ENCODE measurements around the gene MRE11. TPM values are rescaled to one million over a fixed set of nuclear protein-coding genes. Genes with fewer than 3 reads are reported as not detected.

The MRE11 gene
- total and polyA plus RNA-seq, 4 donors: 1.5 to 18.3 (median 5.6) TPM

GRCh38 chr11:94486068-94486467 is 7.6 kb downstream of the MRE11 start:
- no peak overlapping the region for H3K9ac ChIP-seq (ENCODE audit: low read depth in 1 of 2, low read length in 2 of 2)
- H3K4me3 ChIP-seq (ENCODE audit: low read depth in 1 of 3, low read length in 3 of 3): no peak overlapping the region
- no peak overlapping the region for H3K27ac ChIP-seq (ENCODE audit: low read depth in 1 of 2, low read length in 2 of 2)
- 96% methylated on average over 1 of the region's 1 CpG for WGBS
- H3K27me3 ChIP-seq (ENCODE audit: control insufficient read depth in 4 of 4, insufficient read depth in 4 of 4, low read length in 3 of 4): no peaks in the 10 kb centered on the region
- no peak for DNase-seq (ENCODE audit: low spot score)
- no peaks in the 10 kb centered on the region for H3K4me1 ChIP-seq (ENCODE audit: control insufficient read depth in 4 of 4, insufficient read depth in 4 of 4, low read length in 3 of 4)
- no peak for TF ChIP-seq SP1 (IDR thresholded peaks at IDR 0.05)
- TF ChIP-seq JUND (IDR thresholded peaks at IDR 0.05): no peak
- TF ChIP-seq, protein P1, sequence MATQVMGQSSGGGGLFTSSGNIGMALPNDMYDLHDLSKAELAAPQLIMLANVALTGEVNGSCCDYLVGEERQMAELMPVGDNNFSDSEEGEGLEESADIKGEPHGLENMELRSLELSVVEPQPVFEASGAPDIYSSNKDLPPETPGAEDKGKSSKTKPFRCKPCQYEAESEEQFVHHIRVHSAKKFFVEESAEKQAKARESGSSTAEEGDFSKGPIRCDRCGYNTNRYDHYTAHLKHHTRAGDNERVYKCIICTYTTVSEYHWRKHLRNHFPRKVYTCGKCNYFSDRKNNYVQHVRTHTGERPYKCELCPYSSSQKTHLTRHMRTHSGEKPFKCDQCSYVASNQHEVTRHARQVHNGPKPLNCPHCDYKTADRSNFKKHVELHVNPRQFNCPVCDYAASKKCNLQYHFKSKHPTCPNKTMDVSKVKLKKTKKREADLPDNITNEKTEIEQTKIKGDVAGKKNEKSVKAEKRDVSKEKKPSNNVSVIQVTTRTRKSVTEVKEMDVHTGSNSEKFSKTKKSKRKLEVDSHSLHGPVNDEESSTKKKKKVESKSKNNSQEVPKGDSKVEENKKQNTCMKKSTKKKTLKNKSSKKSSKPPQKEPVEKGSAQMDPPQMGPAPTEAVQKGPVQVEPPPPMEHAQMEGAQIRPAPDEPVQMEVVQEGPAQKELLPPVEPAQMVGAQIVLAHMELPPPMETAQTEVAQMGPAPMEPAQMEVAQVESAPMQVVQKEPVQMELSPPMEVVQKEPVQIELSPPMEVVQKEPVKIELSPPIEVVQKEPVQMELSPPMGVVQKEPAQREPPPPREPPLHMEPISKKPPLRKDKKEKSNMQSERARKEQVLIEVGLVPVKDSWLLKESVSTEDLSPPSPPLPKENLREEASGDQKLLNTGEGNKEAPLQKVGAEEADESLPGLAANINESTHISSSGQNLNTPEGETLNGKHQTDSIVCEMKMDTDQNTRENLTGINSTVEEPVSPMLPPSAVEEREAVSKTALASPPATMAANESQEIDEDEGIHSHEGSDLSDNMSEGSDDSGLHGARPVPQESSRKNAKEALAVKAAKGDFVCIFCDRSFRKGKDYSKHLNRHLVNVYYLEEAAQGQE (IDR thresholded peaks at IDR 0.05): no peak
- no peak for TF ChIP-seq HNF4A (conservative IDR thresholded peaks at IDR 0.05)
- TF ChIP-seq FOXA1 (IDR thresholded peaks at IDR 0.05): no peak
- TF ChIP-seq TAF1 (conservative IDR thresholded peaks at IDR 0.05): no peak
- no peak for TF ChIP-seq RXRA (IDR thresholded peaks at IDR 0.05)
- no peak for TF ChIP-seq EGR1 (IDR thresholded peaks at IDR 0.05; ENCODE audit: low read depth in 2 of 2)
- TF ChIP-seq NR2F2 (IDR thresholded peaks at IDR 0.05): no peak
- TF ChIP-seq, protein P2, sequence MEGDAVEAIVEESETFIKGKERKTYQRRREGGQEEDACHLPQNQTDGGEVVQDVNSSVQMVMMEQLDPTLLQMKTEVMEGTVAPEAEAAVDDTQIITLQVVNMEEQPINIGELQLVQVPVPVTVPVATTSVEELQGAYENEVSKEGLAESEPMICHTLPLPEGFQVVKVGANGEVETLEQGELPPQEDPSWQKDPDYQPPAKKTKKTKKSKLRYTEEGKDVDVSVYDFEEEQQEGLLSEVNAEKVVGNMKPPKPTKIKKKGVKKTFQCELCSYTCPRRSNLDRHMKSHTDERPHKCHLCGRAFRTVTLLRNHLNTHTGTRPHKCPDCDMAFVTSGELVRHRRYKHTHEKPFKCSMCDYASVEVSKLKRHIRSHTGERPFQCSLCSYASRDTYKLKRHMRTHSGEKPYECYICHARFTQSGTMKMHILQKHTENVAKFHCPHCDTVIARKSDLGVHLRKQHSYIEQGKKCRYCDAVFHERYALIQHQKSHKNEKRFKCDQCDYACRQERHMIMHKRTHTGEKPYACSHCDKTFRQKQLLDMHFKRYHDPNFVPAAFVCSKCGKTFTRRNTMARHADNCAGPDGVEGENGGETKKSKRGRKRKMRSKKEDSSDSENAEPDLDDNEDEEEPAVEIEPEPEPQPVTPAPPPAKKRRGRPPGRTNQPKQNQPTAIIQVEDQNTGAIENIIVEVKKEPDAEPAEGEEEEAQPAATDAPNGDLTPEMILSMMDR (IDR thresholded peaks at IDR 0.05; ENCODE audit: low read depth, low read length, missing input control): no peak
- TF ChIP-seq RAD21 (IDR thresholded peaks at IDR 0.05): no peak
- TF ChIP-seq GABPA (IDR thresholded peaks at IDR 0.05 in 1 of 2, conservative IDR thresholded peaks at IDR 0.05 in 1 of 2): no peak
- TF ChIP-seq, protein P3, sequence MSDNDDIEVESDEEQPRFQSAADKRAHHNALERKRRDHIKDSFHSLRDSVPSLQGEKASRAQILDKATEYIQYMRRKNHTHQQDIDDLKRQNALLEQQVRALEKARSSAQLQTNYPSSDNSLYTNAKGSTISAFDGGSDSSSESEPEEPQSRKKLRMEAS (IDR thresholded peaks at IDR 0.05): no peak
- TF ChIP-seq, protein P4, sequence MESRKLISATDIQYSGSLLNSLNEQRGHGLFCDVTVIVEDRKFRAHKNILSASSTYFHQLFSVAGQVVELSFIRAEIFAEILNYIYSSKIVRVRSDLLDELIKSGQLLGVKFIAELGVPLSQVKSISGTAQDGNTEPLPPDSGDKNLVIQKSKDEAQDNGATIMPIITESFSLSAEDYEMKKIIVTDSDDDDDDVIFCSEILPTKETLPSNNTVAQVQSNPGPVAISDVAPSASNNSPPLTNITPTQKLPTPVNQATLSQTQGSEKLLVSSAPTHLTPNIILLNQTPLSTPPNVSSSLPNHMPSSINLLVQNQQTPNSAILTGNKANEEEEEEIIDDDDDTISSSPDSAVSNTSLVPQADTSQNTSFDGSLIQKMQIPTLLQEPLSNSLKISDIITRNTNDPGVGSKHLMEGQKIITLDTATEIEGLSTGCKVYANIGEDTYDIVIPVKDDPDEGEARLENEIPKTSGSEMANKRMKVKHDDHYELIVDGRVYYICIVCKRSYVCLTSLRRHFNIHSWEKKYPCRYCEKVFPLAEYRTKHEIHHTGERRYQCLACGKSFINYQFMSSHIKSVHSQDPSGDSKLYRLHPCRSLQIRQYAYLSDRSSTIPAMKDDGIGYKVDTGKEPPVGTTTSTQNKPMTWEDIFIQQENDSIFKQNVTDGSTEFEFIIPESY (IDR thresholded peaks at IDR 0.05): no peak
- TF ChIP-seq FOXA2 (IDR thresholded peaks at IDR 0.05): no peak
- TF ChIP-seq YY1 (IDR thresholded peaks at IDR 0.05): no peak
- no peak for TF ChIP-seq ATF3 (IDR thresholded peaks at IDR 0.05)
- no peak for TF ChIP-seq HNF4G (IDR thresholded peaks at IDR 0.05)
- H3K36me3 ChIP-seq (ENCODE audit: control insufficient read depth in 4 of 4, insufficient read depth in 3 of 4, low read depth in 1 of 4, low read length in 3 of 4): peaks cover 8 to 32% (median 23%) of the 10 kb centered on the region in 4 donors
- H3K9me3 ChIP-seq (ENCODE audit: control insufficient read depth in 4 of 4, low read length in 3 of 4): no peaks in the 10 kb centered on the region

Measured in liver (tissue), 9 donors.